ENCODE data around the gene MAPK6.
"Not testable (repeated sequence)": the region's sequence is repeated elsewhere in the genome, so short reads cannot be mapped to it uniquely, and the experiment has no call there.

The MAPK6 gene

DNA sequence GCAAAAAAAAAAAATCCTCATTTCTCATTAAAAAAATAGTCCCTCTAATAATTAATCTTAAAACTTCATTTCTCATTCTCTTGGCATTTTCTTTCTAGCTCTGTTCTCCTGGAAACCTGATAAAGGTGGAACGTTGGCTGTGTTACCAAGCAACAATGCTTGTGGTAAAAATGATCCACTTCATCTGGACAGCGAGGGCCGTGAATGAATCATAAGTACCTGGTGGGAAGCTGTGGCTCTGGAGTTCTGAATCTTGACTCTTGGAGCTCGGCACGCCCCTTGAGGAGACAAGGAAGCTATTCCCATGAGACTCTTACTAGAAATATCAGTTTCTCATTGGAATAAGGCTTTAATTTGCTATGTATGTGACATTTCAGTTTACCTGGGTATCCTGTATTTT, 61.0 kb downstream of the MAPK6 start:
- no peak for DNase-seq (ENCODE audit: low read depth, low spot score)

GRCh38 chr15:52080706-52081392, 61.8 kb downstream of the MAPK6 start:
- DNase-seq (ENCODE audit: low read depth, low spot score) = no peak

- DNase-seq (ENCODE audit: low read depth, low spot score) = no peak
These were observed 63.4 kb downstream of the MAPK6 start for GRCh38 chr15:52082197-52083036.

DNA sequence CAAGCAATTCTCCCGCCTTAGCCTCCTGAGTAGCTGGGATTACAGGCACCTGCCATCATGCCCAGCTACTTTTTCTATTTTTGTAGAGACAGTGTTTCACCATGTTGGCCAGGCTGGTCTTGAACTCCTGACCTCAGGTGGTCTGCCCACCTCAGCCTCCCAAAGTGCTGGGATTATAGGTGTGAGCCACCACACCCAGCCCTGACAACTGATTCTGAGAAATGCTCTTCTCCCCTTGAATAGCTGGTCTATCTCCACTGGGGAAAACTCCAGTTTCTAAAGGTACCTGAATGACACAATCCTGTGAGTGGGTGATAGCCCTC, 64.0 kb downstream of the MAPK6 start:
- not testable (repeated sequence) for DNase-seq (ENCODE audit: low read depth, low spot score)

- no peak for DNase-seq (ENCODE audit: low read depth, low spot score)
These were observed 64.6 kb downstream of the MAPK6 start for GRCh38 chr15:52083603-52084002.

- no peak for DNase-seq (ENCODE audit: low read depth, low spot score)
These were observed 66.3 kb downstream of the MAPK6 start for GRCh38 chr15:52085299-52085698.

GRCh38 chr15:52086011-52086786, 67.2 kb downstream of the MAPK6 start:
- DNase-seq (ENCODE audit: low read depth, low spot score) = no peak

DNA sequence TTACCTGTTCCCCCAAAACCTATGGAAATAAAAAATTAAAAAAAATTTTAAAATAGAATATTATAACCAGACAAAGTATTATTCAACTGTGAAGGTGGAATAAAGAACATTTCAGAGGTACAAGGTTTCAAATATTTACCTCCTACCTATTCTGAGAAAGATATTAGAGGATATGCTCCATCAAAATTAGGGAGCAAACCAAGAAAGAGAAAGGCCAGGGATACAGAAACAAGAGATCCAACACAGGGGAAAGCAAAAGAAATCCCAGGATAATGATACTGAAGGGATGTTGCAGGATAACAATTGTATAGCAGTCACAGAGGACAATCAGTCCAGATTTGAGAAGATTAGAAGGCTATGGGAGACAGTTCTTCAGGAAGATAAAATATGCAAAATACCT, 71.2 kb downstream of the MAPK6 start:
- DNase-seq (ENCODE audit: low read depth, low spot score) = no peak

- DNase-seq (ENCODE audit: low read depth, low spot score) = no peak
These were observed 74.1 kb downstream of the MAPK6 start for GRCh38 chr15:52093167-52093538.

DNA sequence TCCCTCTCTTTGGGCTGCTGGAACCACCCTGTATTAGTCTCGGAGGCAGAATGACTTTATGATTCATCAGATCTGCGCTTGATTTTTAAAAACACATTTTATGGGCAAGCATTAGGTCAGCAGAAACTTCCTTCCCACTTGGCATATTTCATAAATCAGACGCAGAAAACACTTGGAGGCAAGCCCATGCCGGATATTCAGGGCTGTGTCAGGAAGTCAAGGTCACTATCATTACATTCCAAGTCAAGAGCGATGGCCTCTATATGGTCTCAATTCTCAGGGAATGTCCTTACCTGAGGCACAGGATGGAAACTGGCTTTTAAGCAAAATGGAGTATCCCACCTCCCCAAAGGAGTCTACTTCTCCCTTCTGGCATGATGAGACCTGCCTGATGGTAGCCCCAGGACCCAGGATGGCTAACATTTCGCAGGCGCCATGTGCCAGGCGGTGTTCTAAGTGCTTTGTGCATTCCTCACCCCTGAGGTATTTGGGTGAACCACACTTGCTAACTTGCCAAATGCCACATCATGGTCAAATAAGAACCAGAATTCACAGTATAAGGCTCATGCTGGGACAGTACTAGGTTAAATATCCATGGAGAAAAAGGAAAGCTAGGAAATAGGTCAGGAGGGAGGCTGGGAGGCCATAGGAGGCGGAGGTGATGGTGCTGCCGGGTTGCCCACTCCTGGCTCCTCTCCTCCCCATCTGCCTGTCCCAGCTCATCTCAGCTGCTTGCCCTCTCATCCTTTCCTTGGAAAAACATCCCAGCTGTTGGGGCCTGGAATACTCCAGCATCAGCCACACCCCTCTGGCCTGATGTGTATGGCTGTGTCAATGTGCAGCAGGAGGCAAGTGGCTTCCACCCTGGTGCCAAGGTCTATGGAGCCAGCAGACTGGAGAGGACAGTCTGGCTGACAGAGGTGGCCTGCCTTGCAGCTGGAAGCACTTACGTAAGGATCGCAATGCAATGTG, 74.8 kb downstream of the MAPK6 start:
- no peak for DNase-seq (ENCODE audit: low read depth, low spot score)

- DNase-seq (ENCODE audit: low read depth, low spot score) = no peak
These were observed 76.0 kb downstream of the MAPK6 start for GRCh38 chr15:52094811-52095584.

GRCh38 chr15:52095597-52096262, 76.7 kb downstream of the MAPK6 start:
- DNase-seq (ENCODE audit: low read depth, low spot score) = no peak

DNA sequence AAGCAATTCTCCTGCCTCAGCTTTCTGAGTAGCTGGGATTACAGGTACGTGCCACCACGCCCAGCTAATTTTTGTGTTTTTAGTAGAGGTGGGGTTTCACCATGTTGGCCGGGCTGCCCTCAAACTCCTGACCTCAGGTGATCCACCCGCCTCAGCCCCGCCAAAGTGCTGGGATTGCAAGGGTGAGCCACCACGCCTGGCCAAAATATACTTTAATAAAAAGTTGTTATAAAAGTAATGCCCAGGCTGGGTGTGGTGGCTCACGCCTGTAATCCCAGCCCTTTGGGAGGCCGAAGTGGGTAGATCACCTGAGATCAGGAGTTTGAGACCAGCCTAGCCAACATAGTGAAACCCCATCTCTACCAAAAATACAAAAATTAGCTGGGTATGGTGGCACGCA, 77.5 kb downstream of the MAPK6 start:
- not testable (repeated sequence) for DNase-seq (ENCODE audit: low read depth, low spot score)

DNA sequence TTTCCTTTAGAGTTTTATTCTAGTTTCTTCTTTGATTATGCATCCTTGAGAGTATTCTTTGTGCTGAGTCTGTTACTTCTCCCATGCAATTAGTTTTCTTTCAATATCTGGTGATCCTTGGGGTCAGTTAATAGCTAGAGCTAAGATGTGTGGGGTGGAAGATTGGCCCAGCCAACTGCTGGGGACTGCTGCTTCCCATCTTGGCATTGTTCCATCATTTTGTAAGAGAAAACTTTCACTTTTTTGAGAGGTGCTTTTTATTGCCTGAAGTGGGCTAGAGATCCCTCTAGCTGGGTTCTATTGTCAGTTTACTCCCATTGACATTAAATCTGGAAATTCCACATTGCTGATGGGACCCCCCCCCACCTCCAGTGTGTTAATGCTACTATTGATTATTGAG, 78.2 kb downstream of the MAPK6 start:
- DNase-seq (ENCODE audit: low read depth, low spot score) = no peak

DNA sequence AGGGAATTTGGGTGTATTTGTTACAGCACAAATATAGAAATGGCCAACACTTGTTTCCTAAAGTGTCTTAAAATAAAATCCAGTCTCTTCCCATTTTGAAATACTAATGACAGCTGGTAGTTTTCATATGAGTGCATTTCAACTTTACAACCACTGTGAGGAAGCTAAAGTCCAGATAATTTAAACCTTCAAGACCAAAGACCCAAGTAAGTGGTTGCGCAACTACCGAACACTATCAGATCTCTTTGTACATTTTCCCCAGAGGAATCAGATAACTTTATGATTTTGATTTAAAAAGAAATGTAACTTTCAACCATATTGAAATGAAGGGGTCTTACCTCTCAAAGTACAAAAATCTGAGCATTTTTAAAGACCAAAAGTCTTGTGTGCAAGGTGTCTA, 79.3 kb downstream of the MAPK6 start:
- no peak for DNase-seq (ENCODE audit: low read depth, low spot score)

- no peak for DNase-seq (ENCODE audit: low read depth, low spot score)
These were observed 80.7 kb downstream of the MAPK6 start for GRCh38 chr15:52099651-52100272.

GRCh38 chr15:52100807-52101442, 81.9 kb downstream of the MAPK6 start:
- no peak for DNase-seq (ENCODE audit: low read depth, low spot score)

GRCh38 chr15:52101542-52102323, 82.7 kb downstream of the MAPK6 start:
- no peak for DNase-seq (ENCODE audit: low read depth, low spot score)

Measured in activated naive CD8-positive, alpha-beta T cell treated with anti-CD3 and anti-CD28 coated beads, Interleukin-2, amount 50 U/mL, for 16 hours (primary cell).